Measurements from ENCODE around the gene TSPAN2. TPM values are rescaled to one million over a fixed set of nuclear protein-coding genes. Genes with fewer than 3 reads are reported as not detected.

The TSPAN2 gene
- total RNA-seq, 1 donor from 2014 or later = 10.6 TPM

- Histone ChIP-seq H3K4me1 (peaks cover 16% of the 10 kb centered on the region), H3K9me3 (no peaks in the 10 kb centered on the region), H3K27ac (peak overlapping the region; percentile 50), H3K4me3 (no peak overlapping the region), H3K36me3 (no peaks in the 10 kb centered on the region), H3K27me3 (no peaks in the 10 kb centered on the region)
- TF ChIP-seq POLR2AphosphoS5 (IDR thresholded peaks at IDR 0.05; ENCODE audit: insufficient read depth in 1 of 2, low read depth in 1 of 2) = no peak
- intact Hi-C loops (cut with DNase I) = no loop called here
- DNase-seq (ENCODE audit: extremely low spot score in 2 of 2) = no peak
Measured at GRCh38 chr1:115084902-115085511, 4.3 kb downstream of the TSPAN2 start.

- no peak for DNase-seq (ENCODE audit: extremely low spot score in 2 of 2)
- Histone ChIP-seq H3K36me3 (no peaks in the 10 kb centered on the region), H3K27me3 (no peaks in the 10 kb centered on the region), H3K27ac (no peak overlapping the region), H3K4me1 (peaks cover 5% of the 10 kb centered on the region), H3K4me3 (no peak overlapping the region), H3K9me3 (no peaks in the 10 kb centered on the region)
- TF ChIP-seq CTCF (IDR thresholded peaks at IDR 0.05) = no peak
- TF ChIP-seq POLR2A (IDR thresholded peaks at IDR 0.05) = no peak
- TF ChIP-seq POLR2AphosphoS5 (IDR thresholded peaks at IDR 0.05; ENCODE audit: insufficient read depth in 1 of 2, low read depth in 1 of 2) = no peak
- intact Hi-C loops (cut with DNase I) = no loop called here
Measured at GRCh38 chr1:115082949-115083348, 6.4 kb downstream of the TSPAN2 start.

GRCh38 chr1:115078708-115079107, 10.6 kb downstream of the TSPAN2 start:
- H3K9me3 ChIP-seq = no peaks in the 10 kb centered on the region
- no peak overlapping the region for H3K27ac ChIP-seq
- no peaks in the 10 kb centered on the region for H3K36me3 ChIP-seq
- intact Hi-C loops (cut with DNase I) = no loop called here
- DNase-seq (ENCODE audit: extremely low spot score in 2 of 2) = no peak
- TF ChIP-seq POLR2A (IDR thresholded peaks at IDR 0.05) (no peak), POLR2AphosphoS5 (IDR thresholded peaks at IDR 0.05; ENCODE audit: insufficient read depth in 1 of 2, low read depth in 1 of 2) (no peak), CTCF (IDR thresholded peaks at IDR 0.05) (no peak)
- no peaks in the 10 kb centered on the region for H3K27me3 ChIP-seq
- no peak overlapping the region for H3K4me3 ChIP-seq
- peaks cover 3% of the 10 kb centered on the region for H3K4me1 ChIP-seq

- Histone ChIP-seq H3K9me3 (no peaks in the 10 kb centered on the region), H3K27ac (no peak overlapping the region), H3K4me1 (no peaks in the 10 kb centered on the region), H3K27me3 (no peaks in the 10 kb centered on the region), H3K4me3 (no peak overlapping the region), H3K36me3 (no peaks in the 10 kb centered on the region)
- TF ChIP-seq POLR2A (IDR thresholded peaks at IDR 0.05) (no peak), POLR2AphosphoS5 (IDR thresholded peaks at IDR 0.05; ENCODE audit: insufficient read depth in 1 of 2, low read depth in 1 of 2) (no peak)
- intact Hi-C loops (cut with DNase I) = no loop called here
- DNase-seq (ENCODE audit: extremely low spot score in 2 of 2) = no peak
Measured at GRCh38 chr1:115077984-115078330, 11.3 kb downstream of the TSPAN2 start.

GRCh38 chr1:115077286-115077983, 11.9 kb downstream of the TSPAN2 start:
- no peaks in the 10 kb centered on the region for H3K9me3 ChIP-seq
- no peak overlapping the region for H3K27ac ChIP-seq
- no peak for DNase-seq (ENCODE audit: extremely low spot score in 2 of 2)
- H3K36me3 ChIP-seq = no peaks in the 10 kb centered on the region
- H3K27me3 ChIP-seq = no peaks in the 10 kb centered on the region
- H3K4me3 ChIP-seq = no peak overlapping the region
- TF ChIP-seq POLR2AphosphoS5 (IDR thresholded peaks at IDR 0.05; ENCODE audit: insufficient read depth in 1 of 2, low read depth in 1 of 2) (no peak), CTCF (IDR thresholded peaks at IDR 0.05) (no peak), POLR2A (IDR thresholded peaks at IDR 0.05) (no peak)
- H3K4me1 ChIP-seq = no peaks in the 10 kb centered on the region
- intact Hi-C loops (cut with DNase I) = no loop called here

GRCh38 chr1:115076384-115076915, 12.9 kb downstream of the TSPAN2 start:
- no peak for TF ChIP-seq POLR2AphosphoS5 (IDR thresholded peaks at IDR 0.05; ENCODE audit: insufficient read depth in 1 of 2, low read depth in 1 of 2)
- no peak for TF ChIP-seq CTCF (IDR thresholded peaks at IDR 0.05)
- no peak for TF ChIP-seq POLR2A (IDR thresholded peaks at IDR 0.05)
- Histone ChIP-seq H3K4me3 (no peak overlapping the region), H3K9me3 (no peaks in the 10 kb centered on the region), H3K27me3 (no peaks in the 10 kb centered on the region), H3K4me1 (no peaks in the 10 kb centered on the region), H3K36me3 (no peaks in the 10 kb centered on the region), H3K27ac (no peak overlapping the region)
- no peak for DNase-seq (ENCODE audit: extremely low spot score in 2 of 2)
- intact Hi-C loops (cut with DNase I) = no loop called here
